Dendritic cell treated with granulocyte-macrophage colony-stimulating factor and Interleukin-4, amounts not matched to agents 40 ng/mL and 50 ng/mL, for 4 days (primary cell): ENCODE data around the gene AMBRA1.

Experiments used
- H3K27ac Mint-ChIP-seq: one replicate; pipeline ENCODE4 v1.8.0; 2022; ENCODE audit warnings: mild to moderate bottlenecking, mixed read lengths
- H3K27me3 Mint-ChIP-seq: one replicate; pipeline ENCODE4 v1.8.0; 2022; ENCODE audit warnings: mild to moderate bottlenecking, mixed read lengths
- H3K36me3 Mint-ChIP-seq: one replicate; pipeline ENCODE4 v1.8.0; 2022; ENCODE audit warnings: low read depth, mixed read lengths
- H3K4me1 Mint-ChIP-seq: one replicate; pipeline ENCODE4 v1.8.0; 2022; ENCODE audit warnings: low read depth, mixed read lengths
- H3K4me3 Mint-ChIP-seq: one replicate; pipeline ENCODE4 v1.8.0; 2022; ENCODE audit warnings: mild to moderate bottlenecking, moderate library complexity, mixed read lengths
- H3K9me3 Mint-ChIP-seq: one replicate; pipeline ENCODE4 v1.8.0; 2022; ENCODE audit warnings: mixed read lengths
- intact Hi-C: fragments of 100-400 bp; cut with micrococcal nuclease; formaldehyde crosslinking; loops from one replicate; pipeline ENCODE4 v1.15.0; 2022

The AMBRA1 gene

DNA sequence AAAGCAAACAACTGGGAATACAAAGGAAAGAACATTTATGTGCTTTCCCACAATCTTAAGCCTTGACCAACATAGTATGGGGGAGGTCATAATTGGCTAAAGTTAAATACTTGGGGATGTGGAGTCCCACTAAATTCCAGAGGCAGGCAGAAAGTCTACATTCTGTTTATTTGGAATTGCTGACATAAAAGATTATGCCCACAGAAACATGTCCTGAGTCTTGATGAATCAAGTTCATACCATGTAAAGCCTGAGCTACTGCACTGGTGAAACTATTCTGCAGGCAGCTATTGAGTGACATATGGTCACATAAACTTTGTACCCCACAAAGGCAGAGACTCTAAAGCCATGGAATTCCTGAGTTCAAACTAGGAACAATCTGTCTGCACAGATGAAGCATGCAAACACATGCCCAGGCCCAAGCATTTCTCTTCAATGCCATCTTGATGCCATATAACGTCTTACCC lies 132.3 kb downstream of the AMBRA1 start:
- Mint-ChIP-seq H3K27me3 (no peaks in the 10 kb centered on the region), H3K9me3 (no peaks in the 10 kb centered on the region), H3K27ac (no peak overlapping the region), H3K4me3 (no peak overlapping the region), H3K4me1 (peaks cover 15% of the 10 kb centered on the region), H3K36me3 (peaks cover 7% of the 10 kb centered on the region)
- intact Hi-C loops = no loop called here

DNA sequence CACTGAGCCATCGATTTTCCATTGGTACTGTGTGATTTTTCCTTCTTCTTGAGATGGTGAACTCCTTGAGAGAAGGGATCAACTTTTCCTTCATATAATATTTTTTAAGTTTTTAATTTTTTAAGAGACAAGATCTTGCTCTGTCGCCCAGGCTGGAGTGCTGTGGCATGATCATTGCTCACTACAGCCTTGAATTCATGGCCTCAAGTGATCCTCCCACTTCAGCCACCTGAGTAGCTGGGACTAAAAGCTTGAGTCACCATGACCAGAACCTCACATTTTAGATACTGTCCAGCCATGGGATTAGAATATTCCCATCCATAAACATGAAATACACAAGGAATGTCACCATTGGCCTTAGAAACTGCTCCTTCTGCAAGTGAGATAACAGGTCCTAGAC lies 135.3 kb downstream of the AMBRA1 start:
- intact Hi-C loops = no loop called here
- H3K9me3 Mint-ChIP-seq = no peaks in the 10 kb centered on the region
- peaks cover 17% of the 10 kb centered on the region for H3K4me1 Mint-ChIP-seq
- no peaks in the 10 kb centered on the region for H3K27me3 Mint-ChIP-seq
- no peak overlapping the region for H3K27ac Mint-ChIP-seq
- peaks cover 7% of the 10 kb centered on the region for H3K36me3 Mint-ChIP-seq
- no peak overlapping the region for H3K4me3 Mint-ChIP-seq

DNA sequence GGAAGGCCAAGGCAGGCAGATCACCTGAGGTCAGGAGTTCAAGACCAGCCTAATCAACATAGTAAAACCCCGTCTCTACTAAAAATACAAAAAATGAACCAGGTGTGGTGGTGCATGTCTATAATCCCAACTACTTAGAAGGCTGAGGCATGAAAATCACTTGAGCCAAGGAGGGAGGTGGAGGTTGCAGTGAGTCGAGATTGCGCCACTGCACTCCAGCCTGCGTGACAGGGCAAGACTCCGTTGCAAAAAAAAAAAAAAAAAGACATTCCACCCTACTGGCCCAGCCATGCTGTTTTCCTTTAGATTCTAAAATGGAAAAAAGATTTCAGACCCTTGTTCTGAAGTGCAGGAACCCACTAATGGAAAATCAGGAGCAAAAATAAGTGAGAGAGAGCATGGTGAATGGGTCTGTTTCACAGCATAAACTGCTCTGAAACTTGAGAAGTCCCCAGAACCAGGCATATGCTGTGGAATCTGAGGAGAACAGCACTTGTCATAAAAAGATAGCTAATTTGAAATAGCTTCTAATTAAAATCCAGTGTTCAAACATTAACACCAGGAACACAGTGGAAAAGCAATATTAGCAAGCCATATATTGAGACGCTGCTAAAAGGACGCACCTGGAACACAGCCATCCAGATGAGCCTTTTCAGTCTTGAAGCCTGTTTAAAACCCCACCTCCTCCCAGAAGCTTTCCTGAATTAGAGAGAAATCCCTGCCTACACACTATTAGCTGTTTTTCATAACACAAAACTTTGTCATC lies 136.0 kb downstream of the AMBRA1 start:
- Mint-ChIP-seq H3K36me3 (peaks cover 7% of the 10 kb centered on the region), H3K4me3 (no peak overlapping the region), H3K9me3 (no peaks in the 10 kb centered on the region), H3K4me1 (peaks cover 17% of the 10 kb centered on the region), H3K27ac (no peak overlapping the region), H3K27me3 (no peaks in the 10 kb centered on the region)
- intact Hi-C loops = no loop called here

DNA sequence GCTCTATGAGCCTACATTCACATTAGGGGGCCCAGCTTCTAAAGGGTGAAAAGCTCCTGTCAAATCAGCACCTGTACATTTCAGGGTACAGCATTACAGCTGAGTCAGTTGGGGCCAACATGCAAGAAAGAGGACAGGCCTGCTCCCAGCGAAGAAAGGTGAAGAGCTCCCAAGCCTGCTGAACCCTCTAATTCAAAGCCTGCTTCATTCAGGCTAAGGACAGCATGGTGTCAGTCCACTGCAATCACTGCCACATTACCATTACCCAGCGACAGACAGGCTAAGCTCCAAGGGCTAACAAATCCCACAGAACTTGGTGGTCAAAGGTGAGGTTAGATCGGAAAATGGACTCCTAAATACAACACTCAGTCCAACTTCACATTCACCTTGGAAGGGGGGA lies 136.8 kb downstream of the AMBRA1 start:
- H3K27ac Mint-ChIP-seq = no peak overlapping the region
- intact Hi-C loops = no loop called here
- H3K4me3 Mint-ChIP-seq = no peak overlapping the region
- H3K4me1 Mint-ChIP-seq = peaks cover 18% of the 10 kb centered on the region
- H3K27me3 Mint-ChIP-seq = no peaks in the 10 kb centered on the region
- H3K36me3 Mint-ChIP-seq = peaks cover 7% of the 10 kb centered on the region
- no peaks in the 10 kb centered on the region for H3K9me3 Mint-ChIP-seq

DNA sequence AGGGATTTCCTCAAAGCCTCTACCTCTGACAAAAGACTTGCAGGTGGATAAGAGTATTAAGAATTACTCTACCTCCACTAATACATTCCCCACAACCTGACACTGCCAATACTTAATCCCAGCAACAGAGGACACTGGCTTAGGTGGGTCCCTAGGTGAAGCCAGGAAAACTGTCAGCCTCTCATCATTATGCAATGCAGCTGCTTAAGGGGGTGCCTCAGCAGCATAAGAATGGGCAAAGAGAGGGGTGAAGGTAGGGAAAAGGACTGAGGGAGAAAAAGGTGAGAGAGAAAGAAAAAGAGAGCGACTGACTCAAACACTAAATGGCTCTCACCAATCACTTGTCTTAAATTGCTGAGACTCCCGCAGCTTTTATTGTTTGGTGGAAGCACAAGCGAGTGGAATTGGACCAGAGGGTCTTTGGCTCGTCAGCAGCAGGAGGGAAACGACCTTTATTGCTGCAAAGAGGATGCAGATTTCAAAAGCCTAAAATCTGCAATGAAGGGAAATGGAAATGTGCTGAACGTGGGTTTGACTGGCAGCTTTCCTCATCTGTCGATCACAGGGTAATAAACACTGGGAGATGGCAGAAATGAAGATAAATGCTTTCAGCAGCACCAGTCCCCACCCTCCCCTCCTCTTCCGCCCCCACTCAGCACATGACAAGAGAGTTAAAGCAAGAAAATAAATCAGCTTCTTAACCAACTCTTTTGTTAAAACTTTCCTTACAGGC lies 137.4 kb downstream of the AMBRA1 start:
- peaks cover 24% of the 10 kb centered on the region for H3K4me1 Mint-ChIP-seq
- H3K27ac Mint-ChIP-seq = no peak overlapping the region
- intact Hi-C loops = no loop called here

DNA sequence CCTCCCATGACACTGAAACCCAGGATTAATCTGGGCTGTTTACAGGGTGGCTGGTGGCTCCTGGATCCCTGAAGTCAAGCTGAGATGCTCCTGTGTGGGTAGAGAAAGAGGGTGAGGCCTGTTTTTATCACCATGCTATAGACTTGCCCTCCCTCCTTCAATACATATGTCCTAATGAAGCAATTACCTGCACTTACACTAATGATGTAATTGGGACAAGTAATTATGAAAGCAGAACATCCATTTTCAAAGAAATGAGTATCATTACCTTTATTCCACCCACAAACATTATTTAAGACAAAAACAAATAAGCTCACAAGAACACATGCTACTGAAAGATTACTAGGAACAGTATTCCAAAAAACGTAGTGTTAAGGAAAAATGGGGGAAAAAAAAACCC lies 138.0 kb downstream of the AMBRA1 start:
- no peak overlapping the region for H3K27ac Mint-ChIP-seq

More for the DNA sequence above, 137.4 kb downstream of the AMBRA1 start:
- Mint-ChIP-seq H3K9me3 (no peaks in the 10 kb centered on the region), H3K27me3 (no peaks in the 10 kb centered on the region), H3K4me3 (no peak overlapping the region), H3K36me3 (peaks cover 7% of the 10 kb centered on the region)

DNA sequence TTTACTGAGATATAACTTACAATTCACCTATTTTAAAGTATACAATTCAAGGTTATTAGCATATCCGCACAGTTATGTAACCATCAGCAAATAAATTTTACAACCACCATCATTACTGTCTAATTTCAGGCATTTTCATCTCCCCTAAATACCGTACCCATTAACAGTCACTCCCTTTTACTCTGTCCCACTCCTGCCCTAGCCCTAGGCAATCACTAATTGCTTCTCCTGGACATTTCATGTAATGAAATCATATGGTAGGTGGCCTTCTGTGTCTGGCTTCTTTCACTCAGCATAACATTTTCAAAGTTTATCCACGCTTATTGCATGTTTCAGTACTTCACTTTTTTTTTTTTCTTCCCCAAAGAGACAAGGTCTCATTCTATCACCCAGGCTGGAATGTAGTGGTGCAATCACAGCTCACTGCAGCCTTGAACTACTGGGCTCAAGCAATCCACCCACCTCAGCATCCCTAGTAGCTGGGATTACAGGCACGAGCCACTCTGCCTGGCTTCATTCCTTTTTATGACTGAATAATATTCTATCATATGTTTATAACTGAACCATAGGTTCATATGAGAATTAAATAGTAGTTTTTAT lies 140.8 kb downstream of the AMBRA1 start:
- Mint-ChIP-seq H3K4me3 (no peak overlapping the region), H3K36me3 (peaks cover 17% of the 10 kb centered on the region), H3K27me3 (no peaks in the 10 kb centered on the region), H3K4me1 (peaks cover 26% of the 10 kb centered on the region), H3K27ac (no peak overlapping the region), H3K9me3 (no peaks in the 10 kb centered on the region)
- intact Hi-C loops = no loop called here

More for the DNA sequence above, 138.0 kb downstream of the AMBRA1 start:
- H3K4me1 Mint-ChIP-seq = peaks cover 26% of the 10 kb centered on the region
- H3K4me3 Mint-ChIP-seq = no peak overlapping the region
- no peaks in the 10 kb centered on the region for H3K27me3 Mint-ChIP-seq
- intact Hi-C loops = no loop called here
- peaks cover 7% of the 10 kb centered on the region for H3K36me3 Mint-ChIP-seq
- no peaks in the 10 kb centered on the region for H3K9me3 Mint-ChIP-seq

DNA sequence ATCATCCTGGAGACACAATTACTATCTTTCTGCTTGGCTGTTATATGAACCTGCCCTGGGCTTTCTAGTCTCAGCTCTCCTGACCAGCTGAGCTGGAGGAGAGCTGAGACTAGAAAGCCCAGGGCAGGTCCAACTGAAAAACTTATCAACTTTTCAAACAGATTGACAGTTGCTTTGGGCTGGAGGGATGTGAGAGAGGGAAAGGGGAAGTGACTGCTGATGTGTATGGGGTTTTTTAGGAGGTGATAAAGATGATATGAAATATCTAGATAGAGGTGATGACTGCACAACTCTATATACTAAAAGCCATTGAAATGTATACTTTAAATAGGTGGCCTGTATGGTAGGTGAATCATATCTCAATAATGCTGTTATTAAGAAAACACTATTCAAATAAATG lies 142.1 kb downstream of the AMBRA1 start:
- no peak overlapping the region for H3K27ac Mint-ChIP-seq

DNA sequence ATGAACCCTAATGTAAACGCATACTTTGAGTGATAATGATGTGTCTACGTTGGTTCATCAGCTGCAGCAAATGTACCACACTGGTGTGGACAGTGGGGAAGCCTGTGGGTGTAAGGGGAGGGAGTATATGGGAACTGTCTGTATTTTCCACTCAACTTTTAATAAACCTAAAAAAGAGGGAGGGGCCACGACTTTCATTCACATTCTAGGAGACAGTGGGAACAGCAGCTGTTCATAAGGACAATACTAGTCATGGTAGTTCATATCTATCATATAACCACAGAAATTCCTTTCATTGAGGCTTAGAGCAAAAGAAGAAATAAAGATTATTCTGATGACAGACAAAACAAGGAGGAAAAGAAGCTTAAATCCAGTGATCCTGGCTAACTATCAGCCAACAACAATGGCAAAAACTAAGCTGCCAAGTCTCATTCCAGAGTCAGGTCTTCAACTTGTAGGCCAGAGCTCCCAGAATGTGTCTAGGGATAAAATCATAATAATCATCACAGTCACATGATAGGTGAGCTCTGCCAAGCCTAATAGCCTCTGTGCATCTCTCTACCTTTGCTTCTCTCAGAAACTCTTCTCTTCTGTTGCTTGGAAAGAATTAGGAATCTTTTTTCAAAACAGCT lies 142.9 kb downstream of the AMBRA1 start:
- Mint-ChIP-seq H3K27me3 (no peaks in the 10 kb centered on the region), H3K9me3 (no peaks in the 10 kb centered on the region), H3K36me3 (peaks cover 17% of the 10 kb centered on the region), H3K4me3 (no peak overlapping the region), H3K27ac (no peak overlapping the region), H3K4me1 (peaks cover 11% of the 10 kb centered on the region)
- intact Hi-C loops = no loop called here

More for the DNA sequence above, 142.1 kb downstream of the AMBRA1 start:
- intact Hi-C loops = no loop called here
- H3K36me3 Mint-ChIP-seq = peaks cover 17% of the 10 kb centered on the region
- H3K9me3 Mint-ChIP-seq = no peaks in the 10 kb centered on the region
- no peak overlapping the region for H3K4me3 Mint-ChIP-seq
- H3K27me3 Mint-ChIP-seq = no peaks in the 10 kb centered on the region
- H3K4me1 Mint-ChIP-seq = peaks cover 19% of the 10 kb centered on the region

DNA sequence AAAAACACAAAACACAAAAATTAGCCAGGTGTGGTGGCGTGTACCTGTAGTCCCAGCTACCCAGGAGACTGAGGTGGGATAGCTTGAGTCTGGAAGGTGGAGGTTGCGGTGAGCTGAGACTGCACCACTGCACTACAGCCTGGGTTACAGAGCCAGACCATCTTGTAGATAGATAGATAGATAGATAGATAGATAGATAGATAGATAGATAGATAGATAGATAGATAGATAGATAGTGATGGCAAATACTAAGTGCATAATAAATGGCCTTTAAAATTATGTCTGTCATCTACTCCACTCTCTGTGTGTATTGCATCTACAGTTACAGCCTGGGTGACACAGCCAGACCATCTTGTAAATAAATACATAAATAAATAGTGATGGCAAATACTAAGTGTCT lies 146.3 kb downstream of the AMBRA1 start:
- intact Hi-C loops = no loop called here
- Mint-ChIP-seq H3K27me3 (no peaks in the 10 kb centered on the region), H3K4me1 (peaks cover 8% of the 10 kb centered on the region), H3K9me3 (no peaks in the 10 kb centered on the region), H3K4me3 (no peak overlapping the region), H3K36me3 (peaks cover 32% of the 10 kb centered on the region), H3K27ac (no peak overlapping the region)

DNA sequence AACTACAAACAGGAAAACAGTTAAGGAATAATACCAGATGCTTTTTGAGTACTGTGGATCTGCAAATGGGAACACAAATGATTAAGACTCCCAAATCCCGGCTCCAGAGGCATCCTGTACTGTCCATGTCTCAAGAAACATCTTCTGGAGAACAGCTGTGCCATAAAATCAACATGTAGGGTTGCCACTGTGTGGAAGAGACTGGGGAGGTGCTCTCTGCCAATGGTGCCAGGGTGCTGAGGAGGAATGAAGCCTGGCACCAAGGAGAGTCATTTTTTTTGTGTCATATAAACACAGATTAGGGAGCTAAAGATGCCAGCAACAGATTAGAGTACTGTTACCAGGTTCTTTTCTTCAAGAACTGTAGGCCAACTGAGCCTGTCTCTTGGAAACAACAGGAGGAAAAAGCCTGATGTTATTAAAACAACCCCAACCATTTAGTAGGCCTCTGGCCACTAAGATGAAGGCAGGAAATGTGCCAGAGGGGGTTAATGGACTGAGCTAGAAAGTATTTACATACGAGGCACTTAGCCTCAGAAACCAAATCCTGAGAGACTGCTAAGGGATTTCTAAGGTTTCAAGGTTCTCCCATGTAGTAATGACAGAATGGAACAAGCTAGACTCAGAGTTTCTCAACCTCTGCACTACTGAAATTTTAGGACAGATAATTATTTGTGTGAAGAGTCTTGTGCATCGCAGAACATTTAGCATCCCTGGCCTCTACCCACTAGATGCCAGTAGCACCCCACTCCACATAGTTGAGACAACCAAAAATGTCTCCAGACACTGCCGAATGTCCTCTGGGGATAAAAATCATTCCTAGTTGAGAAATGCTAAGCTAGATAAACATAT lies 147.7 kb downstream of the AMBRA1 start:
- Mint-ChIP-seq H3K36me3 (peaks cover 46% of the 10 kb centered on the region), H3K4me1 (no peaks in the 10 kb centered on the region), H3K9me3 (no peaks in the 10 kb centered on the region), H3K4me3 (no peak overlapping the region), H3K27ac (no peak overlapping the region), H3K27me3 (no peaks in the 10 kb centered on the region)
- intact Hi-C loops = no loop called here

DNA sequence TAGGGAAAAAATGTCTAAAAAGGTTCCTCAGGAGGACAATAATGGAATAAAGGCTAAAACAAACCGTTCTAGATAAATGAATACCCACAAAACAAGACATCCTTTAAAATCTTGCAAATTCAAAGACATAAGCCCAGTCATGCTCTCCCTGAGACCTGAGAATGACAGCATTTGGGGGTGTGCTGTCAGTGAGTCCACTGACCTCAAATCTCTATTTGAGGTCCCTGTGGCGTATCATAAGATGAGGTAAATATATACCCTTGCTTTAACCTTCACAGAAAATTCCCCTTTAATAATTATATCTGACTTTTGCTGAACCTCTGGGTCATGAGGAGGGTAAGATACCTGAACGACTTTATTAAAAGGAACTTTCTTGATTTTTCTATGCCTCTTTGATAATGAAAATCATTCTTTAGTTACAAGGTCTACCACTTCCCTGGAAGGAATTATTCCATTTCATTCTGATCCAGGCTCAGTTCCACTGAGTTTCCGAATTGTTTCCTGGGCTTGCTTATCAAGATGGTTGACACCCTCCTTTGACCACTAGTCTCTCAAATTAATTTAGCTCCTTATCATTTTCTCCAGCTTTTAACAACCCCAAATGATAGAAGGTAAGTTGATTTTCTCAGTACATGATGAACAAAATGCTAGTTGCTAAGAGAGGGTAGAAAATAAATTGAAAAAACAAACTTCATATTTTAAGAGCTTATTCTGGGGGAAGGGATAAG lies 148.5 kb downstream of the AMBRA1 start:
- Mint-ChIP-seq H3K4me3 (no peak overlapping the region), H3K36me3 (peaks cover 47% of the 10 kb centered on the region), H3K4me1 (no peaks in the 10 kb centered on the region), H3K9me3 (no peaks in the 10 kb centered on the region), H3K27ac (no peak overlapping the region), H3K27me3 (no peaks in the 10 kb centered on the region)
- intact Hi-C loops = no loop called here

DNA sequence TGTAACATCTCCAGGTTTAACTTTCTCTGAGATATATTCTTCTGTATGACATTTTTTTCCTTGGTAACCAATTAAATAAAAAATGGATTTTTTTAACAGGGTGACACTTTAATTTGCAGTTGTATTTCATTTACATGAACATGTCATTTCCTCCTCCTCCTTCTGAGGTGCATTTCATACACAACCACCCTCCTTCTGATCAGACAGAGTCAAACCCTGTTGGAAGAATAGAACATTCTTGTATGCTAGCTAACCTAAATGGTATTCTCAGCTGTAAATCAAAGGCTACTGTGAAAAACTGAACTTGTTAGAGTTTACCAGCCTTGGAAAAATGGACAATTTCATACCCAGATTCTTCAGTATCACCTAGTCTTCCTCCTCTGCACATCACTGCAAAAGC lies 149.5 kb downstream of the AMBRA1 start:
- Mint-ChIP-seq H3K9me3 (no peaks in the 10 kb centered on the region), H3K4me1 (no peaks in the 10 kb centered on the region), H3K27me3 (no peaks in the 10 kb centered on the region), H3K4me3 (no peak overlapping the region), H3K36me3 (peaks cover 41% of the 10 kb centered on the region), H3K27ac (no peak overlapping the region)
- intact Hi-C loops = no loop called here
